Astrocyte (in vitro differentiated cells and primary cell): ENCODE data around the gene RAPGEF4. TPM values are rescaled to one million over a fixed set of nuclear protein-coding genes. Genes with fewer than 3 reads are reported as not detected.

ENCODE experiments used
- DNase-seq: peaks from one replicate; pipeline ENCODE4 v3.0.0-alpha.2; 2010; ENCODE audit warnings: low read depth
- FAIRE-seq: peaks from 2 replicates; lab custom pipeline; 2011; peaks lifted over from hg19 to GRCh38; lab: Jason Lieb, UNC
- H2AFZ ChIP-seq: 2 replicates; pipeline ENCODE4 v1.6.0; 2012; ENCODE audit warnings: low read depth, low read length, inconsistent platforms
- H3K27ac ChIP-seq: 2 replicates; pipeline ENCODE4 v1.5.1; 2011; ENCODE audit warnings: low read depth, low read length, inconsistent platforms
- H3K27me3 ChIP-seq: 2 replicates; pipeline ENCODE4 v1.6.0; 2011; ENCODE audit warnings: low read length, inconsistent platforms; ENCODE audit not compliant: insufficient read depth
- H3K36me3 ChIP-seq: 2 replicates; pipeline ENCODE4 v1.5.1; 2011; ENCODE audit warnings: low read length, inconsistent platforms; ENCODE audit not compliant: insufficient read depth
- H3K4me1 ChIP-seq: 2 replicates; pipeline ENCODE4 v1.5.1; 2011; ENCODE audit warnings: low read length, inconsistent platforms; ENCODE audit not compliant: insufficient read depth
- H3K4me2 ChIP-seq: 2 replicates; pipeline ENCODE4 v1.6.0; 2012; ENCODE audit warnings: low read length, inconsistent platforms
- H3K4me3 ChIP-seq: 2 replicates; pipeline ENCODE4 v1.5.1; 2011; ENCODE audit warnings: low read depth, mild to moderate bottlenecking, low read length, inconsistent platforms; ENCODE audit not compliant: insufficient read depth
- H3K79me2 ChIP-seq: 2 replicates; pipeline ENCODE4 v1.6.0; 2012; ENCODE audit warnings: mild to moderate bottlenecking, low read length, inconsistent platforms; ENCODE audit not compliant: insufficient read depth
- H3K9ac ChIP-seq: 2 replicates; pipeline ENCODE4 v1.6.0; 2012; ENCODE audit warnings: mild to moderate bottlenecking, low read length, inconsistent platforms
- H3K9me3 ChIP-seq: 2 replicates; pipeline ENCODE4 v1.5.1; 2012; ENCODE audit warnings: low read depth, mild to moderate bottlenecking, low read length, inconsistent platforms; ENCODE audit not compliant: insufficient read depth
- H4K20me1 ChIP-seq: 2 replicates; pipeline ENCODE4 v1.6.0; 2012; ENCODE audit warnings: low read length, inconsistent platforms; ENCODE audit not compliant: insufficient read depth
- H3K27ac Mint-ChIP-seq: one replicate; pipeline ENCODE4 v1.8.0; 2021; ENCODE audit warnings: mild to moderate bottlenecking, mixed read lengths; ENCODE audit not compliant: unreplicated experiment
- H3K27me3 Mint-ChIP-seq: one replicate; pipeline ENCODE4 v1.8.0; 2021; ENCODE audit warnings: low read depth, mixed read lengths; ENCODE audit not compliant: unreplicated experiment
- H3K36me3 Mint-ChIP-seq: one replicate; pipeline ENCODE4 v1.8.0; 2021; ENCODE audit warnings: low read depth, mixed read lengths; ENCODE audit not compliant: unreplicated experiment
- H3K4me1 Mint-ChIP-seq: one replicate; pipeline ENCODE4 v1.8.0; 2021; ENCODE audit warnings: low read depth, mixed read lengths; ENCODE audit not compliant: unreplicated experiment
- H3K4me3 Mint-ChIP-seq: one replicate; pipeline ENCODE4 v1.8.0; 2021; ENCODE audit warnings: mild to moderate bottlenecking, moderate library complexity, mixed read lengths; ENCODE audit not compliant: unreplicated experiment
- H3K9me3 Mint-ChIP-seq: one replicate; pipeline ENCODE4 v1.8.0; 2021; ENCODE audit warnings: mild to moderate bottlenecking, mixed read lengths; ENCODE audit not compliant: unreplicated experiment
- EZH2 ChIP-seq: IDR thresholded peaks from 2 replicates; pipeline ENCODE4 v1.6.1; 2012; ENCODE audit warnings: mild to moderate bottlenecking, low read length, inconsistent platforms; ENCODE audit not compliant: insufficient read depth
- total RNA-seq: library from RNA; stranded (reverse); gene quantifications from 2 replicates; pipeline ENCODE4 v1.2.1, GENCODE V29; 2021
- TF ChIP-seq, protein P1 (sequence below): IDR thresholded peaks from 2 replicates; pipeline ENCODE4 v1.5.1; 2011; ENCODE audit warnings: low read depth, mild to moderate bottlenecking, inconsistent platforms, low read length, moderate library complexity; ENCODE audit not compliant: insufficient read depth

Gene RAPGEF4
- total RNA-seq, 1 donor from 2014 or later: 1.1 TPM

DNA sequence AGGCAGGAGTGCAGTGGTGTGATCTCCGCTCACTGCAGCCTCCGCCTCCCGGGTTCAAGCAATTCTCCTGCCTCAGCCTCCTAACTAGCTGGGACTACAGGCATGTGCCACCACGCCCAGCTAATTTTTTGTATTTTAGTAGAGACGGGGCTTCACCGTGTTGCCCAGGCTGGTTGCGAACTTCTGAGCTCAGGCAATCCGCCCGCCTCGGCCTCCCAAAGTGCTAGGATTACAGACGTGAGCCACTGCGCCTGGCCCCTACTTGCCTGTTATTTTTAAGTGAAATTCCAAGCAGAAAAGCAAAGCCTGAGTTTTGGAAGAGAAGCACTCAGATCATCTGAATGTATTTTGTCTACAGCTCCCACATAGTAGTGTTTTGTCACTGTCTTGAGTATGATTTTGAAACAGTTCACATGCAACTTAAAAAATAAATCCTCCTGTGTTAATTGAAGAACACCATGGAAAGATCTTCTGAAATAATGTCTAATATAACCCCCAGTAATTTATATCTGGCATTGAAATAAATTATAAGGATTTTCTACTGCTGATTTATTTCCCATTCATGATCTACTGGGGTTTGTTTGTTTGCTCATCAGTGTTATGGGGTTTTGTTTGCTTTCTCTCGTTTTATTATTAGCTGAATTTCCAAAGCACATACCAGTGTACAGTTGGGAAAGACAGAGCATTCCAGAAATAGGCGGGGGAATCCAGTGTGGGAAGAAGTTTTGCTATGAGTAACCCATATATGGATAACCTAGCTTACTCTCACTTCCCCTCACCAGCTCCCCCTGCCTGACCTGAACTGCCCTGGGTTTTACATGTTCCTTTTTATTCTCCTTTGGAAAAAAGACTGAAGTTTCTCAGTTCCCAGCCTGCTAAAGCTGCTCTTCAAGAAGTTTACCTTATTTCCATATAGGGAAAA is 259.9 kb downstream of the RAPGEF4 start:
- TF ChIP-seq, protein P1, sequence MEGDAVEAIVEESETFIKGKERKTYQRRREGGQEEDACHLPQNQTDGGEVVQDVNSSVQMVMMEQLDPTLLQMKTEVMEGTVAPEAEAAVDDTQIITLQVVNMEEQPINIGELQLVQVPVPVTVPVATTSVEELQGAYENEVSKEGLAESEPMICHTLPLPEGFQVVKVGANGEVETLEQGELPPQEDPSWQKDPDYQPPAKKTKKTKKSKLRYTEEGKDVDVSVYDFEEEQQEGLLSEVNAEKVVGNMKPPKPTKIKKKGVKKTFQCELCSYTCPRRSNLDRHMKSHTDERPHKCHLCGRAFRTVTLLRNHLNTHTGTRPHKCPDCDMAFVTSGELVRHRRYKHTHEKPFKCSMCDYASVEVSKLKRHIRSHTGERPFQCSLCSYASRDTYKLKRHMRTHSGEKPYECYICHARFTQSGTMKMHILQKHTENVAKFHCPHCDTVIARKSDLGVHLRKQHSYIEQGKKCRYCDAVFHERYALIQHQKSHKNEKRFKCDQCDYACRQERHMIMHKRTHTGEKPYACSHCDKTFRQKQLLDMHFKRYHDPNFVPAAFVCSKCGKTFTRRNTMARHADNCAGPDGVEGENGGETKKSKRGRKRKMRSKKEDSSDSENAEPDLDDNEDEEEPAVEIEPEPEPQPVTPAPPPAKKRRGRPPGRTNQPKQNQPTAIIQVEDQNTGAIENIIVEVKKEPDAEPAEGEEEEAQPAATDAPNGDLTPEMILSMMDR: no peak
- no peak for TF ChIP-seq EZH2
- no peaks in the 10 kb centered on the region for H3K27me3 ChIP-seq
- no peaks in the 10 kb centered on the region for H3K9me3 Mint-ChIP-seq
- H3K27ac ChIP-seq: peak overlapping the region; percentile 16
- DNase-seq (peak; percentile 91), FAIRE-seq (peak; percentile 70)
- peaks cover 36% of the 10 kb centered on the region for H3K4me1 Mint-ChIP-seq
- H3K4me1 ChIP-seq: peaks cover 14% of the 10 kb centered on the region
- H3K9me3 ChIP-seq: no peaks in the 10 kb centered on the region
- no peaks in the 10 kb centered on the region for H3K36me3 ChIP-seq
- H3K4me3 Mint-ChIP-seq: no peak overlapping the region
- H2AFZ ChIP-seq: peak overlapping the region; percentile 0
- no peaks in the 10 kb centered on the region for H3K36me3 Mint-ChIP-seq
- peak overlapping the region; percentile 93 for H3K27ac Mint-ChIP-seq
- H4K20me1 ChIP-seq: no peaks in the 10 kb centered on the region
- no peaks in the 10 kb centered on the region for H3K79me2 ChIP-seq
- no peak overlapping the region for H3K9ac ChIP-seq
- H3K4me3 ChIP-seq: no peak overlapping the region
- H3K4me2 ChIP-seq: peak overlapping the region; percentile 62
- H3K27me3 Mint-ChIP-seq: no peaks in the 10 kb centered on the region

DNA sequence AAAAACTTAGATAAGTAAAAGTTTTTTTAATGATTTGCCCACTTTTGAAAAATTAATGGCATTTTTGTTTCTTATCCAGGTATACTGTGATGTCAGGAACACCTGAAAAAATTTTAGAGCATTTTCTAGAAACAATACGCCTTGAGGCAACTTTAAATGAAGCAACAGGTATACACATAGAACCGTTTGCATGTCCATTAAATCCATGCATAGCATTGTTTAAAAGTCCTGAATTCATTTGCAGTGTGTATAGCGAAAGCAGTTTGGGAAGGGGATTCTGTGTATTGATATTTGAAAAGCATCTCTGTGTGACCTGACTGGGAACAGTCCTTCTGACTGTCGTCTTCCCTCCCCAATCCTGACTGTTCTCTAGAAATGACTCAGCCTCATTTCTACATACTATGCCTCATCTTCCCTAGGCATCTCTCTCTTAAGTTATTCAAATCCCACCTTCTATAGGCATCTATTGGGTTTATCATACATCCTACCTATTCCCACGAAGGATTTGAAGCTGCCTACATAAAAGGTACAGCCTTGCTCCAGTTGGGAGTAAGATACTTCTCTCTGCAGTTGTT is 260.8 kb downstream of the RAPGEF4 start:
- H3K36me3 Mint-ChIP-seq: no peaks in the 10 kb centered on the region
- Histone ChIP-seq H2AFZ (no peak overlapping the region), H3K9me3 (no peaks in the 10 kb centered on the region), H3K36me3 (no peaks in the 10 kb centered on the region), H3K9ac (no peak overlapping the region), H3K27me3 (no peaks in the 10 kb centered on the region), H3K4me2 (peak overlapping the region; percentile 4), H4K20me1 (no peaks in the 10 kb centered on the region), H3K79me2 (no peaks in the 10 kb centered on the region), H3K27ac (no peak overlapping the region), H3K4me1 (peaks cover 14% of the 10 kb centered on the region), H3K4me3 (no peak overlapping the region)
- FAIRE-seq (peak; percentile 41), DNase-seq (no peak)
- no peaks in the 10 kb centered on the region for H3K27me3 Mint-ChIP-seq
- TF ChIP-seq, protein P1: no peak
- TF ChIP-seq EZH2: no peak
- H3K4me3 Mint-ChIP-seq: no peak overlapping the region
- H3K4me1 Mint-ChIP-seq: peaks cover 31% of the 10 kb centered on the region
- H3K9me3 Mint-ChIP-seq: no peaks in the 10 kb centered on the region
- H3K27ac Mint-ChIP-seq: no peak overlapping the region
